CD4-positive, alpha-beta memory T cell (primary cell): Measurements from ENCODE around the gene CCNL1. TPM values are rescaled to one million over a fixed set of nuclear protein-coding genes. Genes with fewer than 3 reads are reported as not detected.
A peak's percentile ranks its signal among the peaks of the same experiment; 100 is the strongest.

Experiments
- CTCF ChIA-PET: fragments of 350-600 bp; sonication (Branson Sonifier 250); formaldehyde crosslinking; loops from one replicate; lab custom pipeline; 2021; ENCODE audit warnings: inconsistent platforms; ENCODE audit not compliant: partially characterized antibody; lab: Charles Lee
- POLR2A ChIA-PET: fragments of 350-600 bp; sonication (Branson Sonifier 250); formaldehyde crosslinking; loops from one replicate; lab custom pipeline; 2021; ENCODE audit not compliant: partially characterized antibody; lab: Charles Lee
- DNase-seq, 5 donors: peaks; one replicate each; pipeline versions ENCODE4 v3.0.0 to v3.0.0-alpha.2; 2020 to 2022; ENCODE audit warnings: mixed read lengths in 1 of 5
- H3K27ac ChIP-seq: one replicate; pipeline ENCODE4 v1.7.0; 2013; ENCODE audit warnings: low read depth, low read length
- H3K27me3 ChIP-seq: 2 replicates; pipeline ENCODE4 v1.7.0; 2013; ENCODE audit warnings: mild to moderate bottlenecking, low read length, moderate library complexity; ENCODE audit not compliant: insufficient read depth
- H3K36me3 ChIP-seq: 2 replicates; pipeline ENCODE4 v1.7.0; 2013; ENCODE audit warnings: mild to moderate bottlenecking, low read length, moderate library complexity; ENCODE audit not compliant: insufficient read depth
- H3K4me1 ChIP-seq: 2 replicates; pipeline ENCODE4 v1.7.0; 2013; ENCODE audit warnings: mild to moderate bottlenecking, low read length, moderate library complexity; ENCODE audit not compliant: insufficient read depth
- H3K4me3 ChIP-seq, 2 donors: one replicate each; pipeline ENCODE4 v1.7.0; 2013; ENCODE audit warnings: low read length in 2 of 2, mild to moderate bottlenecking in 1 of 2
- H3K9me3 ChIP-seq, 2 donors: one replicate each; pipeline ENCODE4 v1.7.0; 2013; ENCODE audit warnings: low read length in 2 of 2, control low read depth in 1 of 2; ENCODE audit not compliant: control insufficient read depth in 1 of 2
- H3K27ac Mint-ChIP-seq, 7 donors: one replicate each; pipeline ENCODE4 v1.8.0; 2020 to 2021; ENCODE audit warnings: mixed read lengths in 7 of 7, mild to moderate bottlenecking in 6 of 7, inconsistent platforms in 3 of 7, moderate library complexity in 3 of 7
- H3K27me3 Mint-ChIP-seq, 2 donors: one replicate each; pipeline ENCODE4 v1.8.0; 2020 to 2021; ENCODE audit warnings: mixed read lengths in 2 of 2
- H3K36me3 Mint-ChIP-seq, 2 donors: one replicate each; pipeline ENCODE4 v1.8.0; 2020 to 2021; ENCODE audit warnings: mixed read lengths in 2 of 2, inconsistent platforms in 1 of 2, mild to moderate bottlenecking in 1 of 2
- H3K4me1 Mint-ChIP-seq, 4 donors: one replicate each; pipeline ENCODE4 v1.8.0; 2020 to 2021; ENCODE audit warnings: mixed read lengths in 4 of 4, mild to moderate bottlenecking in 1 of 4
- H3K4me3 Mint-ChIP-seq, 8 donors: one replicate each; pipeline ENCODE4 v1.8.0; 2020 to 2021; ENCODE audit warnings: mixed read lengths in 8 of 8, mild to moderate bottlenecking in 7 of 8, moderate library complexity in 6 of 8, inconsistent platforms in 3 of 8
- H3K9me3 Mint-ChIP-seq, 8 donors: one replicate each; pipeline ENCODE4 v1.8.0; 2020 to 2021; ENCODE audit warnings: mixed read lengths in 8 of 8, mild to moderate bottlenecking in 5 of 8, inconsistent platforms in 3 of 8, moderate library complexity in 1 of 8
- intact Hi-C: fragments of 100-400 bp; cut with micrococcal nuclease; formaldehyde crosslinking; loops from one replicate; pipeline ENCODE4 v1.15.1; 2023
- polyA plus RNA-seq, 2 donors: library from polyadenylated mRNA; unstranded; fragments of 300-500 nt; fragmentation: Illumina TruSeq; gene quantifications; one replicate each; pipeline ENCODE4 v1.2.3, GENCODE V29; 2021
- total RNA-seq, 2 experiments: library from RNA; stranded (reverse); gene quantifications; one replicate each; pipeline ENCODE4 v1.2.3, GENCODE V29; 2021

The CCNL1 gene
- total and polyA plus RNA-seq, 4 experiments from 2014 or later = 62.7 to 330 (median 198) TPM

GRCh38 chr3:157156837-157157635, 2.9 kb downstream of the CCNL1 start:
- H3K4me3 Mint-ChIP-seq = peak overlapping the region; percentile 92 to 99 (median 96)
- peaks cover 0 to 2% (median 0%) of the 10 kb centered on the region in 8 donors for H3K9me3 Mint-ChIP-seq
- no peak for DNase-seq
- CTCF ChIA-PET = interaction anchor here (0.9 to 3.3 kb wide), 4 partner anchors 10 to 481 kb away, joined by 3 to 22 read pairs (median 4); no protein-coding TSS in a partner anchor
- peaks cover 57 to 83% of the 10 kb centered on the region in 2 donors for H3K36me3 Mint-ChIP-seq
- H3K36me3 ChIP-seq = peaks cover 64% of the 10 kb centered on the region
- peaks cover 84% of the 10 kb centered on the region for H3K4me1 ChIP-seq
- H3K9me3 ChIP-seq = no peaks in the 10 kb centered on the region
- H3K4me1 Mint-ChIP-seq = peaks cover 49 to 83% (median 63%) of the 10 kb centered on the region in 4 donors
- no peaks in the 10 kb centered on the region for H3K27me3 Mint-ChIP-seq
- POLR2A ChIA-PET = interaction anchor here (1.0 to 3.0 kb wide), 6 partner anchors 8 to 602 kb away, joined by 3 to 34 read pairs (median 4); partner anchors contain the start of genes SSR3 and TIPARP
- intact Hi-C loops = no loop called here
- peak overlapping the region; percentile 100 for H3K27ac ChIP-seq
- no peaks in the 10 kb centered on the region for H3K27me3 ChIP-seq
- peak overlapping the region in 1 of 2 donors; percentile 87 for H3K4me3 ChIP-seq
- H3K27ac Mint-ChIP-seq = peak overlapping the region; percentile 26 to 100 (median 99)

- Histone ChIP-seq H3K9me3 (no peaks in the 10 kb centered on the region), H3K27me3 (no peaks in the 10 kb centered on the region), H3K27ac (peak overlapping the region; percentile 100), H3K4me3 (no peak overlapping the region), H3K4me1 (peaks cover 71% of the 10 kb centered on the region), H3K36me3 (peaks cover 78% of the 10 kb centered on the region)
- H3K4me3 Mint-ChIP-seq = peak overlapping the region; percentile 6 to 98 (median 81)
- H3K27me3 Mint-ChIP-seq = no peaks in the 10 kb centered on the region
- H3K9me3 Mint-ChIP-seq = peaks cover 0 to 2% (median 0%) of the 10 kb centered on the region in 8 donors
- H3K27ac Mint-ChIP-seq = peak overlapping the region in 4 of 7 donors; percentile 13 to 100 (median 72)
- H3K36me3 Mint-ChIP-seq = peaks cover 68 to 93% of the 10 kb centered on the region in 2 donors
- intact Hi-C loops = no loop called here
- CTCF ChIA-PET = interaction anchor here (1.5 to 3.3 kb wide), 4 partner anchors 18 to 84 kb away, joined by 3 to 22 read pairs (median 5); no protein-coding TSS in a partner anchor
- DNase-seq = no peak
- H3K4me1 Mint-ChIP-seq = peaks cover 49 to 81% (median 58%) of the 10 kb centered on the region in 4 donors
- POLR2A ChIA-PET = interaction anchor here (1.1 to 3.0 kb wide), 6 partner anchors 10 to 631 kb away, joined by 3 to 34 read pairs (median 6); partner anchors contain the start of gene SSR3
These were observed 4.4 kb downstream of the CCNL1 start for GRCh38 chr3:157155591-157155990.

- POLR2A ChIA-PET = interaction anchor here (1.1 to 3.0 kb wide), 5 partner anchors 9 to 630 kb away, joined by 3 to 34 read pairs (median 4); no protein-coding TSS in a partner anchor
- peaks cover 72 to 92% of the 10 kb centered on the region in 2 donors for H3K36me3 Mint-ChIP-seq
- H3K27me3 Mint-ChIP-seq = no peaks in the 10 kb centered on the region
- peaks cover 49 to 76% (median 59%) of the 10 kb centered on the region in 4 donors for H3K4me1 Mint-ChIP-seq
- Histone ChIP-seq H3K27me3 (no peaks in the 10 kb centered on the region), H3K4me1 (peaks cover 75% of the 10 kb centered on the region), H3K36me3 (peaks cover 87% of the 10 kb centered on the region), H3K4me3 (no peak overlapping the region), H3K27ac (peak overlapping the region; percentile 39), H3K9me3 (no peaks in the 10 kb centered on the region)
- H3K4me3 Mint-ChIP-seq = peak overlapping the region; percentile 66 to 95 (median 77)
- H3K27ac Mint-ChIP-seq = peak overlapping the region; percentile 21 to 99 (median 78)
- intact Hi-C loops = no loop called here
- DNase-seq = no peak
- peaks cover 0 to 2% (median 0%) of the 10 kb centered on the region in 8 donors for H3K9me3 Mint-ChIP-seq
- CTCF ChIA-PET = interaction anchor here (1.8 to 3.3 kb wide), 3 partner anchors 17 to 24 kb away, joined by 5 to 22 read pairs (median 5); no protein-coding TSS in a partner anchor
These were observed 5.2 kb downstream of the CCNL1 start for GRCh38 chr3:157154563-157155330.

GRCh38 chr3:157152930-157153329, 7.0 kb downstream of the CCNL1 start:
- intact Hi-C loops = no loop called here
- no peaks in the 10 kb centered on the region for H3K27me3 Mint-ChIP-seq
- H3K4me1 Mint-ChIP-seq = peaks cover 48 to 78% (median 60%) of the 10 kb centered on the region in 4 donors
- H3K4me3 Mint-ChIP-seq = peak overlapping the region in 2 of 8 donors; percentile 17 to 38
- H3K9me3 ChIP-seq = no peaks in the 10 kb centered on the region
- DNase-seq = no peak
- peaks cover 77% of the 10 kb centered on the region for H3K4me1 ChIP-seq
- H3K36me3 ChIP-seq = peaks cover 96% of the 10 kb centered on the region
- ChIA-PET POLR2A (interaction anchor here (0.7 to 1.4 kb wide), 3 partner anchors 8 to 1291 kb away, joined by 3 to 5 read pairs (median 5); no protein-coding TSS in a partner anchor), CTCF (interaction anchor here (4.9 kb wide), 1 partner anchor 16 kb away, joined by 36 read pairs; no protein-coding TSS in a partner anchor)
- H3K27ac ChIP-seq = no peak overlapping the region
- no peaks in the 10 kb centered on the region for H3K27me3 ChIP-seq
- H3K27ac Mint-ChIP-seq = peak overlapping the region in 6 of 7 donors; percentile 13 to 80 (median 57)
- no peak overlapping the region for H3K4me3 ChIP-seq
- peaks cover 76 to 95% of the 10 kb centered on the region in 2 donors for H3K36me3 Mint-ChIP-seq
- H3K9me3 Mint-ChIP-seq = peaks cover 0 to 3% (median 0%) of the 10 kb centered on the region in 8 donors

GRCh38 chr3:157152438-157152837, 7.5 kb downstream of the CCNL1 start:
- H3K36me3 Mint-ChIP-seq = peaks cover 72 to 93% of the 10 kb centered on the region in 2 donors
- peaks cover 45 to 75% (median 56%) of the 10 kb centered on the region in 4 donors for H3K4me1 Mint-ChIP-seq
- no peak overlapping the region for H3K27ac ChIP-seq

GRCh38 chr3:157151627-157152026, 8.3 kb downstream of the CCNL1 start:
- CTCF ChIA-PET = interaction anchor here (4.9 kb wide), 1 partner anchor 15 kb away, joined by 36 read pairs; no protein-coding TSS in a partner anchor

More at GRCh38 chr3:157152438-157152837, 7.5 kb downstream of the CCNL1 start:
- Mint-ChIP-seq H3K9me3 (peaks cover 0 to 3% (median 0%) of the 10 kb centered on the region in 8 donors), H3K27me3 (no peaks in the 10 kb centered on the region), H3K27ac (peak overlapping the region in 2 of 7 donors; percentile 17 to 57), H3K4me3 (no peak overlapping the region)
- H3K4me3 ChIP-seq = no peak overlapping the region
- H3K36me3 ChIP-seq = peaks cover 93% of the 10 kb centered on the region
- DNase-seq = no peak
- H3K9me3 ChIP-seq = no peaks in the 10 kb centered on the region
- ChIA-PET POLR2A (interaction anchor here (0.7 to 1.4 kb wide), 3 partner anchors 8 to 1290 kb away, joined by 3 to 5 read pairs (median 5); no protein-coding TSS in a partner anchor), CTCF (interaction anchor here (4.9 kb wide), 1 partner anchor 15 kb away, joined by 36 read pairs; no protein-coding TSS in a partner anchor)
- intact Hi-C loops = no loop called here
- H3K4me1 ChIP-seq = peaks cover 72% of the 10 kb centered on the region
- no peaks in the 10 kb centered on the region for H3K27me3 ChIP-seq

More at GRCh38 chr3:157151627-157152026, 8.3 kb downstream of the CCNL1 start:
- DNase-seq = no peak
- Histone ChIP-seq H3K9me3 (no peaks in the 10 kb centered on the region), H3K36me3 (peaks cover 94% of the 10 kb centered on the region), H3K4me3 (no peak overlapping the region), H3K4me1 (peaks cover 64% of the 10 kb centered on the region), H3K27me3 (no peaks in the 10 kb centered on the region), H3K27ac (no peak overlapping the region)
- no peaks in the 10 kb centered on the region for H3K27me3 Mint-ChIP-seq
- H3K4me3 Mint-ChIP-seq = peak overlapping the region in 2 of 8 donors; percentile 3 to 20
- POLR2A ChIA-PET = interaction anchor here (2.4 to 4.3 kb wide), 2 partner anchors 8 to 23 kb away, joined by 11 to 42 read pairs; partner anchors contain the start of gene CCNL1
- peaks cover 40 to 67% (median 48%) of the 10 kb centered on the region in 4 donors for H3K4me1 Mint-ChIP-seq
- peaks cover 0 to 3% (median 0%) of the 10 kb centered on the region in 8 donors for H3K9me3 Mint-ChIP-seq
- H3K27ac Mint-ChIP-seq = peak overlapping the region in 6 of 7 donors; percentile 38 to 71 (median 49)
- peaks cover 69 to 93% of the 10 kb centered on the region in 2 donors for H3K36me3 Mint-ChIP-seq
- intact Hi-C loops = no loop called here
